H9 (cell line): Measurements from ENCODE around the gene CACNA1I. TPM values are rescaled to one million over a fixed set of nuclear protein-coding genes. Genes with fewer than 3 reads are reported as not detected.

Source experiments
- DNase-seq: peaks from one replicate; pipeline ENCODE4 v3.0.0-alpha.2; 2017
- H2AFZ ChIP-seq: one replicate; pipeline ENCODE4 v1.6.1; 2013; ENCODE audit warnings: mild to moderate bottlenecking, low read length, control low read depth, moderate library complexity
- H2AK5ac ChIP-seq: 2 replicates; pipeline ENCODE4 v1.6.1; 2013; ENCODE audit warnings: low read length, control low read depth, mixed read lengths; ENCODE audit not compliant: insufficient read length
- H2BK120ac ChIP-seq: one replicate; pipeline ENCODE4 v1.6.1; 2013; ENCODE audit warnings: low read depth, mild to moderate bottlenecking, low read length, control low read depth, inconsistent platforms; ENCODE audit not compliant: poor library complexity, severe bottlenecking
- H2BK12ac ChIP-seq: 2 replicates; pipeline ENCODE4 v1.6.1; 2013; ENCODE audit warnings: low read length, control low read depth, mixed read lengths, low read depth; ENCODE audit not compliant: insufficient read length
- H2BK15ac ChIP-seq: 2 replicates; pipeline ENCODE4 v1.6.1; 2013; ENCODE audit warnings: low read depth, low read length, control low read depth
- H2BK20ac ChIP-seq: one replicate; pipeline ENCODE4 v1.6.1; 2013; ENCODE audit warnings: low read depth, mild to moderate bottlenecking, low read length, control low read depth, inconsistent platforms; ENCODE audit not compliant: poor library complexity, severe bottlenecking
- H2BK5ac ChIP-seq: 2 replicates; pipeline ENCODE4 v1.6.1; 2013; ENCODE audit warnings: low read length, control low read depth, mixed read lengths; ENCODE audit not compliant: insufficient read length
- H3K14ac ChIP-seq: 2 replicates; pipeline ENCODE4 v1.6.1; 2013; ENCODE audit warnings: low read length, control low read depth; ENCODE audit not compliant: insufficient read depth
- H3K18ac ChIP-seq: 2 replicates; pipeline ENCODE4 v1.6.1; 2013; ENCODE audit warnings: low read depth, mild to moderate bottlenecking, mixed read lengths, low read length, control low read depth; ENCODE audit not compliant: insufficient read length
- H3K23ac ChIP-seq: 2 replicates; pipeline ENCODE4 v1.6.1; 2013; ENCODE audit warnings: low read length, control low read depth, mixed read lengths, low read depth; ENCODE audit not compliant: insufficient read length
- H3K23me2 ChIP-seq: 2 replicates; pipeline ENCODE4 v1.6.1; 2013; ENCODE audit warnings: low read depth, mild to moderate bottlenecking, mixed read lengths, low read length, control low read depth; ENCODE audit not compliant: insufficient read length, poor library complexity, severe bottlenecking
- H3K27ac ChIP-seq: 2 replicates; pipeline ENCODE4 v1.5.1; 2013; ENCODE audit warnings: low read length, control low read depth, mixed read lengths, low read depth; ENCODE audit not compliant: insufficient read length
- H3K27me3 ChIP-seq: 2 replicates; pipeline ENCODE4 v1.6.1; 2013; ENCODE audit warnings: low read length, control low read depth, inconsistent platforms; ENCODE audit not compliant: insufficient read depth
- H3K4ac ChIP-seq: 2 replicates; pipeline ENCODE4 v1.6.1; 2013; ENCODE audit warnings: low read depth, mild to moderate bottlenecking, control low read depth, inconsistent platforms, low read length, moderate library complexity
- H3K4me1 ChIP-seq: 2 replicates; pipeline ENCODE4 v1.6.1; 2013; ENCODE audit warnings: low read length, control low read depth, inconsistent platforms; ENCODE audit not compliant: insufficient read depth
- H3K4me2 ChIP-seq: 2 replicates; pipeline ENCODE4 v1.6.1; 2013; ENCODE audit warnings: low read length, control low read depth, mixed read lengths; ENCODE audit not compliant: insufficient read length, insufficient read depth
- H3K56ac ChIP-seq: 2 replicates; pipeline ENCODE4 v1.6.1; 2013; ENCODE audit warnings: low read depth, mild to moderate bottlenecking, mixed read lengths, low read length, control low read depth; ENCODE audit not compliant: insufficient read length
- H3K79me1 ChIP-seq: 2 replicates; pipeline ENCODE4 v1.6.1; 2013; ENCODE audit warnings: low read depth, mild to moderate bottlenecking, moderate library complexity, low read length, control low read depth, inconsistent platforms; ENCODE audit not compliant: insufficient read depth, poor library complexity, severe bottlenecking
- H3K79me2 ChIP-seq: 2 replicates; pipeline ENCODE4 v1.6.1; 2013; ENCODE audit warnings: low read length, control low read depth, inconsistent platforms; ENCODE audit not compliant: insufficient read depth
- H3K9ac ChIP-seq: 2 replicates; pipeline ENCODE4 v1.6.1; 2013; ENCODE audit warnings: low read length, control low read depth, mixed read lengths; ENCODE audit not compliant: insufficient read length; ENCODE audit errors: extremely low read depth
- H3K9me3 ChIP-seq: one replicate; pipeline ENCODE4 v1.6.1; 2013; ENCODE audit warnings: low read depth, low read length, inconsistent platforms; ENCODE audit not compliant: control insufficient read depth
- H3T11ph ChIP-seq: one replicate; pipeline ENCODE4 v1.6.1; 2013; ENCODE audit warnings: mild to moderate bottlenecking, low read length, control low read depth, inconsistent platforms
- H4K20me1 ChIP-seq: one replicate; pipeline ENCODE4 v1.6.1; 2013; ENCODE audit not compliant: control insufficient read depth, insufficient read length, insufficient read depth
- H4K5ac ChIP-seq: 2 replicates; pipeline ENCODE4 v1.6.1; 2013; ENCODE audit warnings: low read depth, mild to moderate bottlenecking, mixed read lengths, low read length, control low read depth; ENCODE audit not compliant: insufficient read length
- H4K8ac ChIP-seq: replicated peaks from 2 replicates; pipeline ENCODE4 v1.6.1; 2013; ENCODE audit warnings: low read length, control low read depth, mixed read lengths, low read depth; ENCODE audit not compliant: insufficient read length
- H4K91ac ChIP-seq: 2 replicates; pipeline ENCODE4 v1.6.1; 2013; ENCODE audit warnings: low read depth, mild to moderate bottlenecking, moderate library complexity, mixed read lengths, low read length, control low read depth; ENCODE audit not compliant: insufficient read length
- H3K27ac Mint-ChIP-seq, 3 experiments: 2 replicates in 2 of 3; 3 replicates in 1 of 3; pipeline ENCODE4 v1.8.0; 2020 to 2021; ENCODE audit warnings: mixed read lengths in 3 of 3, mild to moderate bottlenecking in 1 of 3, moderate library complexity in 1 of 3
- H3K27me3 Mint-ChIP-seq: 2 replicates; pipeline ENCODE4 v1.8.0; 2021; ENCODE audit warnings: low read depth, mild to moderate bottlenecking, moderate library complexity, mixed read lengths
- H3K36me3 Mint-ChIP-seq, 3 experiments: 2 replicates in 2 of 3; 3 replicates in 1 of 3; pipeline ENCODE4 v1.8.0; 2020 to 2021; ENCODE audit warnings: low read depth in 3 of 3, mixed read lengths in 3 of 3; ENCODE audit not compliant: insufficient read depth in 1 of 3
- H3K4me1 Mint-ChIP-seq, 2 experiments: 2 replicates each; pipeline ENCODE4 v1.8.0; 2020; ENCODE audit warnings: mixed read lengths in 2 of 2
- H3K4me3 Mint-ChIP-seq, 2 experiments: 2 replicates in 1 of 2; 3 replicates in 1 of 2; pipeline ENCODE4 v1.8.0; 2020 to 2021; ENCODE audit warnings: mild to moderate bottlenecking in 2 of 2, mixed read lengths in 2 of 2, moderate library complexity in 1 of 2
- H3K9me3 Mint-ChIP-seq, 2 experiments: 2 replicates in 1 of 2; 3 replicates in 1 of 2; pipeline ENCODE4 v1.8.0; 2020; ENCODE audit warnings: mild to moderate bottlenecking in 2 of 2, mixed read lengths in 2 of 2, moderate library complexity in 1 of 2
- CTCF ChIP-seq: fragments of 200-600 bp; sonication (generic); conservative IDR thresholded peaks from 3 replicates; pipeline ENCODE4 v1.8.0; 2021; ENCODE audit warnings: antibody characterized with exemption, mild to moderate bottlenecking
- WGBS: extraction: QIAGEN DNeasy Blood & Tissue Kit; methylation state at CpG from one replicate; pipeline ENCODE4 v1.1.7; 2013; ENCODE audit warnings: missing lambda C conversion rate, low lambda C conversion rate, mixed read lengths; ENCODE audit not compliant: insufficient read length; ENCODE audit errors: extremely low coverage; 5-methylcytosine and 5-hydroxymethylcytosine counted together
- total RNA-seq: library from RNA; stranded (reverse); gene quantifications from 2 replicates; pipeline ENCODE4 v1.2.1, GENCODE V29; 2021

Gene CACNA1I
- total RNA-seq, 1 experiment from 2014 or later = 0.50 TPM

- no peak overlapping the region for H3K56ac ChIP-seq
- H3T11ph ChIP-seq = no peak overlapping the region
- Mint-ChIP-seq H3K36me3 (no peaks in the 10 kb centered on the region), H3K27ac (no peak overlapping the region), H3K4me1 (peaks cover 10 to 19% of the 10 kb centered on the region in 2 experiments), H3K27me3 (peaks cover 4% of the 10 kb centered on the region), H3K9me3 (no peaks in the 10 kb centered on the region), H3K4me3 (no peak overlapping the region)
- no peak overlapping the region for H3K23ac ChIP-seq
- no peaks in the 10 kb centered on the region for H3K79me2 ChIP-seq
- no peaks in the 10 kb centered on the region for H3K23me2 ChIP-seq
- H2BK5ac ChIP-seq = no peak overlapping the region
- no peaks in the 10 kb centered on the region for H4K20me1 ChIP-seq
- H3K18ac ChIP-seq = no peak overlapping the region
- no peaks in the 10 kb centered on the region for H3K27me3 ChIP-seq
- no peak overlapping the region for H2AFZ ChIP-seq
- H3K27ac ChIP-seq = no peak overlapping the region
- H3K4me1 ChIP-seq = no peaks in the 10 kb centered on the region
- no peak overlapping the region for H3K9ac ChIP-seq
- no peaks in the 10 kb centered on the region for H3K9me3 ChIP-seq
- no peak overlapping the region for H2BK15ac ChIP-seq
- H3K4me2 ChIP-seq = no peak overlapping the region
- H2BK120ac ChIP-seq = no peak overlapping the region
- no peak overlapping the region for H4K5ac ChIP-seq
- H3K14ac ChIP-seq = no peak overlapping the region
- H4K91ac ChIP-seq = no peak overlapping the region
- TF ChIP-seq CTCF = no peak
- no peak for DNase-seq
- no peak overlapping the region for H3K4ac ChIP-seq
- H3K79me1 ChIP-seq = no peaks in the 10 kb centered on the region
- H2BK20ac ChIP-seq = no peak overlapping the region
- WGBS = no CpG with 5 or more reads among the region's 5 CpGs
- no peak overlapping the region for H2AK5ac ChIP-seq
- no peak overlapping the region for H2BK12ac ChIP-seq
- H4K8ac ChIP-seq = no peak overlapping the region
Observed at GRCh38 chr22:39707816-39708215, 137.3 kb downstream of the CACNA1I start.
